Kidney epithelial cell (primary cell): ENCODE measurements around the gene SYNPO. TPM values are rescaled to one million over a fixed set of nuclear protein-coding genes. Genes with fewer than 3 reads are reported as not detected.

Experiments used
- DNase-seq: peaks from one replicate; pipeline ENCODE4 v3.0.0-alpha.2; 2010; ENCODE audit warnings: low read depth
- H3K27me3 ChIP-seq: 2 replicates; pipeline ENCODE4 v1.6.0; 2011; ENCODE audit warnings: low read length; ENCODE audit not compliant: control insufficient read depth, insufficient read depth
- H3K36me3 ChIP-seq: 2 replicates; pipeline ENCODE4 v1.5.1; 2011; ENCODE audit warnings: low read length; ENCODE audit not compliant: control insufficient read depth, insufficient read depth
- H3K4me3 ChIP-seq: 2 replicates; pipeline ENCODE4 v1.5.1; 2011; ENCODE audit warnings: low read depth, mild to moderate bottlenecking, control low read depth, low read length
- CTCF ChIP-seq: IDR thresholded peaks from 2 replicates; pipeline ENCODE4 v1.5.1; 2011; ENCODE audit warnings: mild to moderate bottlenecking, moderate library complexity, low read length, control low read depth, inconsistent platforms; ENCODE audit not compliant: insufficient read depth, poor library complexity, severe bottlenecking
- total RNA-seq: library from RNA; depleted of rRNA; stranded (reverse); fragments of >200 nt; gene quantifications from 2 replicates; pipeline ENCODE4 v1.2.3, GENCODE V29; 2015

SYNPO gene
- total RNA-seq, 1 donor from 2014 or later: 4.0 TPM

DNA sequence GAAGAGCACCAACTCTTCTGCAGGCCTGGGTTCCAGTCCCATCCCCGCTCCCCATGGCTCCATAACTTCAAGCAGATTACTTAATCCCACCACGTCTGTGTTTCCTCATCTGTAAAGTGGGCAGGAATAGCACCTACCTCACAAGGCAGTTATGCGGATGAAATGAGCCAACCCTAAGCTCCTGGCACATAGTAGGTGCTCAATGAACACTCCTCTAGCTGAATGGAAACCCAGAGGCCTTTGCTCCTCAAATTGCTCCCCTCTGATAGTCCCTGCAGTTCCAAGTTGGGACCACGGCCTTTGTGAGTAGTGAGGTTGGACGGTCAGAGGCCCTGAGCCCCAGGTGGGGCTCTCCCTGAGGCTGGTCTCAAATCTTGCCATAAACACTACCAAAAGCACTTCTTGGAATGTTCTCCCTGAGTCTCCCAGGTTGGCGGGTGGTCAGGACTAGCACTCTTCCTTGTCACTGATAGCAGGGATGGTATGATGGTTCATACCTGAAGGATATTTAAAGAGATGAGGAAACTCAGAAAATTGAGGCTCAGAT is 35.5 kb upstream of the SYNPO start:
- Histone ChIP-seq H3K4me3 (no peak overlapping the region), H3K36me3 (no peaks in the 10 kb centered on the region), H3K27me3 (peaks cover 2% of the 10 kb centered on the region)
- DNase-seq: no peak
- no peak for TF ChIP-seq CTCF

DNA sequence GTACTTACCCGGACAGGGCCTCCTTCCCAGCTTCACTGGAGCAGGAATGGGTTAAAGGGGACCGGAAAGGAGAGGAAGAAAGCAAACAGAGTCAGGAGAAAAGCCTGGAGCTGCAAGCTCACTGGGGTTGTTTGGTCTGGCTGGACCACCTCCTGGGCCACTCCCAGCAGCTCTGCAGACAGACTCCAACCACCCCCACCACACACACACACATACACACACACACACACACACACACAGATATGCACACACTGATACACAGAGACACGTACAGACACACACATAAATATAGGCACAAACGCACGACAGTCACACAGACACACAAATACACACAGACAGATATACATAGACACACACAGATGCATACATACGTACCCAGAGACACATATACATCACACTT is 34.9 kb upstream of the SYNPO start:
- no peak for DNase-seq
- Histone ChIP-seq H3K4me3 (no peak overlapping the region), H3K36me3 (no peaks in the 10 kb centered on the region), H3K27me3 (peaks cover 5% of the 10 kb centered on the region)
- TF ChIP-seq CTCF: no peak

GRCh38 chr5:150606476-150606875 is 34.0 kb upstream of the SYNPO start:
- H3K36me3 ChIP-seq: no peaks in the 10 kb centered on the region
- TF ChIP-seq CTCF: no peak
- no peak for DNase-seq
- H3K27me3 ChIP-seq: peaks cover 6% of the 10 kb centered on the region
- no peak overlapping the region for H3K4me3 ChIP-seq

- TF ChIP-seq CTCF: no peak
- H3K27me3 ChIP-seq: peaks cover 13% of the 10 kb centered on the region
- no peaks in the 10 kb centered on the region for H3K36me3 ChIP-seq
- H3K4me3 ChIP-seq: no peak overlapping the region
- DNase-seq: no peak
These were observed 33.4 kb upstream of the SYNPO start for GRCh38 chr5:150607105-150607504.

DNA sequence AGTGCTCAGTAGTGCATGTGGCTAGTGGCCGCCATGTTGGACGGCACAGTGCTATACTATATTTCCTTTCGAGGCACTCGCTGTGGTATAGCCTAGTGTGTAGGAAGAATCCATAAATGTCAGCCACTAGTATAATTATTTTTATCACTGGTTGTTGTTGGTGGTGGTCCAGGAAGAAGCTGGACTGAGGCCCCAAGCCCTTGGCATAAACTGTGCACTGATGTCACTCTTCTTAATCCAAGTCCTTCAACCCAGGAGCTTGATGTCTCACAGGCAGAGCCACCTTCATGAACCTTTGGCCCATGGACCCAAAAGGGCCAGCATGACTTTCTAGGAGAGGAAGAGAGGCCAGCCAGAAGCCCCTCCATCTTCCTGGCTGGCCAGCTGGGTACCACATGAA is 32.5 kb upstream of the SYNPO start:
- DNase-seq: no peak
- peaks cover 14% of the 10 kb centered on the region for H3K27me3 ChIP-seq
- no peak for TF ChIP-seq CTCF
- no peaks in the 10 kb centered on the region for H3K36me3 ChIP-seq
- no peak overlapping the region for H3K4me3 ChIP-seq

- TF ChIP-seq CTCF: no peak
- Histone ChIP-seq H3K4me3 (no peak overlapping the region), H3K36me3 (no peaks in the 10 kb centered on the region), H3K27me3 (peaks cover 20% of the 10 kb centered on the region)
- no peak for DNase-seq
These were observed 31.5 kb upstream of the SYNPO start for GRCh38 chr5:150608991-150609390.
